Endothelial cell of umbilical vein (primary cell): Measurements from ENCODE around the gene S1PR4. TPM values are rescaled to one million over a fixed set of nuclear protein-coding genes. Genes with fewer than 3 reads are reported as not detected.

Experiments
- BruUV-seq: library from RNA; stranded (reverse); fragments of 400-500 nt; replicated peaks from 2 replicates; lab custom pipeline; 2021; lab: Mats Ljungman, UMichigan
- CTCF ChIA-PET: fragments of 300-600, 350-600 bp; sonication (Branson Sonifier 250); formaldehyde crosslinking; loops from one replicate; lab custom pipeline; 2021; ENCODE audit warnings: antibody characterized with exemption, inconsistent platforms; lab: Charles Lee
- POLR2A ChIA-PET: fragments of 300-600, 350-600 bp; sonication (Branson Sonifier 250); formaldehyde crosslinking; loops from one replicate; lab custom pipeline; 2021; ENCODE audit warnings: antibody characterized with exemption, inconsistent platforms; lab: Charles Lee
- DNase-seq: peaks from one replicate; pipeline ENCODE4 v3.0.0-alpha.2; 2011; ENCODE audit warnings: low read depth, low spot score
- FAIRE-seq: peaks from 2 replicates; lab custom pipeline; 2011; peaks lifted over from hg19 to GRCh38; lab: Jason Lieb, UNC
- H2AFZ ChIP-seq: 2 replicates; pipeline ENCODE4 v1.6.0; 2012; ENCODE audit warnings: low read depth, low read length, control low read depth, inconsistent platforms
- H3K27ac ChIP-seq: 2 replicates; pipeline ENCODE4 v1.5.1; 2011; ENCODE audit warnings: low read depth, mild to moderate bottlenecking, control low read depth, low read length, moderate library complexity; ENCODE audit not compliant: insufficient read depth
- H3K27me3 ChIP-seq, 2 experiments: 2 replicates each; pipeline versions ENCODE4 v1.6.0 to v1.6.1; 2011; ENCODE audit warnings: low read length in 2 of 2, mixed read lengths in 1 of 2; ENCODE audit not compliant: control insufficient read depth in 2 of 2, insufficient read depth in 2 of 2
- H3K36me3 ChIP-seq, 2 experiments: 2 replicates in 1 of 2; 3 replicates in 1 of 2; pipeline ENCODE4 v1.5.1; 2011; ENCODE audit warnings: low read length in 2 of 2, mild to moderate bottlenecking in 1 of 2, moderate library complexity in 1 of 2; ENCODE audit not compliant: control insufficient read depth in 2 of 2, insufficient read depth in 2 of 2; ENCODE audit errors: extremely low read depth in 1 of 2
- H3K4me1 ChIP-seq: 3 replicates; pipeline ENCODE4 v1.5.1; 2011; ENCODE audit warnings: mild to moderate bottlenecking, low read length; ENCODE audit not compliant: control insufficient read depth, insufficient read depth; ENCODE audit errors: extremely low read depth
- H3K4me2 ChIP-seq: 2 replicates; pipeline ENCODE4 v1.6.1; 2011; ENCODE audit warnings: low read length, control low read depth, mixed read lengths; ENCODE audit not compliant: insufficient read depth
- H3K4me3 ChIP-seq, 3 experiments: fragments of 200-600 bp in 1 of 3; sonication (generic), shearing (Covaris generic) in 1 of 3; replicated peaks in 1 of 3; 2 replicates each; pipeline ENCODE4 v1.5.1; 2011 to 2016; ENCODE audit warnings: control low read depth in 3 of 3, low read length in 3 of 3, mild to moderate bottlenecking in 2 of 3, inconsistent platforms in 1 of 3, low read depth in 1 of 3, moderate library complexity in 1 of 3; ENCODE audit not compliant: insufficient read depth in 1 of 3
- H3K79me2 ChIP-seq: 2 replicates; pipeline ENCODE4 v1.6.0; 2012; ENCODE audit warnings: low read length, inconsistent platforms; ENCODE audit not compliant: control insufficient read depth, insufficient read depth
- H3K9ac ChIP-seq: replicated peaks from 2 replicates; pipeline ENCODE3; 2011; ENCODE audit warnings: low read length, control low read depth; ENCODE audit not compliant: insufficient read depth; ENCODE audit errors: extremely low read depth
- H3K9me1 ChIP-seq: replicated peaks from 3 replicates; pipeline ENCODE4 v1.6.0; 2011; ENCODE audit warnings: mild to moderate bottlenecking, low read length; ENCODE audit not compliant: control insufficient read depth, insufficient read depth; ENCODE audit errors: extremely low read depth
- H3K9me3 ChIP-seq: replicated peaks from 2 replicates; pipeline ENCODE4 v1.5.1; 2012; ENCODE audit warnings: low read length, inconsistent platforms; ENCODE audit not compliant: control insufficient read depth, insufficient read depth
- H4K20me1 ChIP-seq: replicated peaks from 2 replicates; pipeline ENCODE3; 2011; ENCODE audit warnings: mild to moderate bottlenecking, low read length; ENCODE audit not compliant: control insufficient read depth, insufficient read depth; ENCODE audit errors: extremely low read depth
- CTCF ChIP-seq, 2 donors: IDR thresholded peaks; 1 replicate in 1 of 2; 2 replicates in 1 of 2; pipeline ENCODE4 v1.5.1; 2011; ENCODE audit warnings: low read length in 2 of 2, mild to moderate bottlenecking in 2 of 2, moderate library complexity in 2 of 2, control low read depth in 1 of 2, inconsistent platforms in 1 of 2, low read depth in 1 of 2; ENCODE audit not compliant: insufficient read depth in 1 of 2; ENCODE audit errors: extremely low read depth in 1 of 2
- FOS ChIP-seq: IDR thresholded peaks from 2 replicates; pipeline ENCODE4 v1.6.1; 2011; ENCODE audit warnings: mild to moderate bottlenecking, low read length, moderate library complexity, borderline replicate concordance; ENCODE audit not compliant: insufficient read depth
- MAX ChIP-seq: IDR thresholded peaks from 2 replicates; pipeline ENCODE4 v1.6.1; 2011; ENCODE audit not compliant: insufficient read depth, insufficient read length
- POLR2A ChIP-seq: IDR thresholded peaks from 2 replicates; pipeline ENCODE4 v1.6.1; 2012; ENCODE audit warnings: low read depth, mild to moderate bottlenecking, control low read depth, low read length
- POLR2AphosphoS5 ChIP-seq: IDR thresholded peaks from 2 replicates; pipeline ENCODE4 v1.6.1; 2012; ENCODE audit warnings: low read depth, mild to moderate bottlenecking, control low read depth, low read length, moderate library complexity; ENCODE audit not compliant: insufficient read depth
- dilution Hi-C: fragments of 300-500 bp; cut with MboI; formaldehyde crosslinking; loops from one replicate; pipeline ENCODE4 v1.15.0; 2019; ENCODE audit warnings: low sequenced_read_pairs; ENCODE audit not compliant: extremely low pct_ligation_motif_present
- intact Hi-C: fragments of 100-400 bp; cut with micrococcal nuclease; formaldehyde crosslinking; loops from one replicate; pipeline ENCODE4 v1.10.0; 2022
- polyA plus RNA-seq, 4 experiments: library from polyadenylated mRNA; depleted of rRNA in 3 of 4; stranded (reverse) in 3 of 4; unstranded in 1 of 4; fragments of >200 nt; gene quantifications; 2 replicates each; pipeline versions ENCODE4 v1.2.1 to v1.2.3, GENCODE V29; 2011 to 2012; ENCODE audit warnings: missing spikeins in 1 of 4
- total RNA-seq: library from RNA; stranded (reverse); gene quantifications from 2 replicates; pipeline ENCODE4 v1.2.3, GENCODE V29; 2021

Gene S1PR4
- total and polyA plus RNA-seq, 2 donors (not counting 3 experiments of a cell fraction or from before 2014, with no cell fraction given): 1.7 to 2.5 TPM

- POLR2A ChIA-PET: no interaction called here
- no TSS peak for BruUV-seq
Measured at GRCh38 chr19:3196064-3196932, 17.7 kb downstream of the S1PR4 start.

More at GRCh38 chr19:3196064-3196932, 17.7 kb downstream of the S1PR4 start:
- Histone ChIP-seq H3K9ac (no peak overlapping the region), H3K27ac (no peak overlapping the region), H3K4me3 (no peak overlapping the region), H3K36me3 (peaks cover 0 to 12% of the 10 kb centered on the region in 2 experiments), H3K4me1 (no peaks in the 10 kb centered on the region), H2AFZ (no peak overlapping the region), H3K27me3 (no peaks in the 10 kb centered on the region), H3K9me1 (no peaks in the 10 kb centered on the region), H3K9me3 (no peaks in the 10 kb centered on the region), H4K20me1 (no peaks in the 10 kb centered on the region), H3K4me2 (no peak overlapping the region), H3K79me2 (peaks cover 3% of the 10 kb centered on the region)
- TF ChIP-seq FOS: no peak
- TF ChIP-seq POLR2AphosphoS5: no peak
- no peak for TF ChIP-seq CTCF (IDR thresholded peaks at IDR 0.05; ENCODE audit: extremely low read depth in 1 of 2, insufficient read depth in 1 of 2, low read depth in 1 of 2, low read length in 2 of 2)
- TF ChIP-seq POLR2A: no peak
- no peak for TF ChIP-seq MAX
- DNase-seq (no peak), FAIRE-seq (no peak)
- dilution Hi-C loops (no loop called here), intact Hi-C loops (no loop called here)
- CTCF ChIA-PET: no interaction called here
